CD4-positive, alpha-beta T cell (primary cell): ENCODE measurements around the gene PAQR9. TPM values are rescaled to one million over a fixed set of nuclear protein-coding genes. Genes with fewer than 3 reads are reported as not detected.

ENCODE experiments used
- ATAC-seq: fragments of 200-7000 bp; cut with Tn5 transposase; one replicate; pipeline ENCODE4 v1.10.0; 2022; ENCODE audit warnings: mild to moderate bottlenecking; ENCODE audit not compliant: poor library complexity
- CTCF ChIA-PET: fragments of 350-600 bp; sonication (Branson Sonifier 250); formaldehyde crosslinking; loops from one replicate; lab custom pipeline; 2021; ENCODE audit warnings: antibody characterized with exemption, inconsistent platforms; lab: Charles Lee
- POLR2A ChIA-PET: fragments of 350-600 bp; sonication (Branson Sonifier 250); formaldehyde crosslinking; loops from one replicate; lab custom pipeline; 2021; ENCODE audit warnings: antibody characterized with exemption, inconsistent platforms; lab: Charles Lee
- DNase-seq, 14 experiments: peaks; one replicate each; pipeline ENCODE4 v3.0.0-alpha.2; 2013 to 2020; ENCODE audit warnings: mixed read lengths in 2 of 14
- H3K27ac ChIP-seq, 2 donors: one replicate each; pipeline versions ENCODE4 v1.5.1 to v1.7.0; 2013; ENCODE audit warnings: low read length in 2 of 2, low read depth in 1 of 2, mild to moderate bottlenecking in 1 of 2
- H3K27me3 ChIP-seq, 2 experiments: 1 replicate in 1 of 2; 2 replicates in 1 of 2; pipeline versions ENCODE4 v1.6.1 to v1.7.0; 2013; ENCODE audit warnings: low read length in 2 of 2, control low read depth in 1 of 2, mild to moderate bottlenecking in 1 of 2, moderate library complexity in 1 of 2; ENCODE audit not compliant: insufficient read depth in 2 of 2, control insufficient read depth in 1 of 2
- H3K36me3 ChIP-seq: one replicate; pipeline ENCODE4 v1.6.1; 2013; ENCODE audit warnings: low read length, control low read depth; ENCODE audit not compliant: insufficient read depth
- H3K4me1 ChIP-seq: one replicate; pipeline ENCODE4 v1.6.1; 2013; ENCODE audit warnings: low read length, control low read depth; ENCODE audit not compliant: insufficient read depth
- H3K4me3 ChIP-seq: one replicate; pipeline ENCODE4 v1.5.1; 2013; ENCODE audit warnings: mild to moderate bottlenecking, low read length, moderate library complexity
- H3K9me3 ChIP-seq, 2 experiments: 1 replicate in 1 of 2; 2 replicates in 1 of 2; pipeline versions ENCODE4 v1.6.1 to v1.7.0; 2013; ENCODE audit warnings: low read length in 2 of 2, mild to moderate bottlenecking in 2 of 2, control low read depth in 1 of 2, moderate library complexity in 1 of 2; ENCODE audit not compliant: control insufficient read depth in 1 of 2, insufficient read depth in 1 of 2
- H3K27ac Mint-ChIP-seq: one replicate; pipeline ENCODE4 v1.8.0; 2020; ENCODE audit warnings: mixed read lengths
- H3K27me3 Mint-ChIP-seq: one replicate; pipeline ENCODE4 v1.8.0; 2021; ENCODE audit warnings: mixed read lengths
- H3K36me3 Mint-ChIP-seq: one replicate; pipeline ENCODE4 v1.8.0; 2021; ENCODE audit warnings: low read depth, mixed read lengths
- H3K4me1 Mint-ChIP-seq: one replicate; pipeline ENCODE4 v1.8.0; 2021; ENCODE audit warnings: low read depth, mixed read lengths
- H3K4me3 Mint-ChIP-seq: one replicate; pipeline ENCODE4 v1.8.0; 2020; ENCODE audit warnings: mild to moderate bottlenecking, mixed read lengths
- H3K9me3 Mint-ChIP-seq: one replicate; pipeline ENCODE4 v1.8.0; 2020; ENCODE audit warnings: mixed read lengths
- intact Hi-C, 2 experiments: fragments of 100-400 bp; cut with DNase I in 1 of 2; cut with micrococcal nuclease in 1 of 2; formaldehyde crosslinking; loops; one replicate each; pipeline versions ENCODE4 v1.15.1 to v1.9.0; 2023 to 2025; cut with DNase I, micrococcal nuclease
- total RNA-seq, 174 experiments: library from RNA in 2 of 174; stranded (reverse) in 2 of 174; gene quantifications; one replicate each; pipeline ENCODE4 v1.2.3 and lab custom pipeline; 2021 to 2026
- TF ChIP-seq, protein P1 (sequence below): fragments of 200-600 bp; IDR thresholded peaks from one replicate; pipeline ENCODE4 v1.8.0; 2022; ENCODE audit warnings: antibody characterized with exemption, mild to moderate bottlenecking

Gene PAQR9
- total RNA-seq, 2 experiments from 2014 or later, result not detected

DNA sequence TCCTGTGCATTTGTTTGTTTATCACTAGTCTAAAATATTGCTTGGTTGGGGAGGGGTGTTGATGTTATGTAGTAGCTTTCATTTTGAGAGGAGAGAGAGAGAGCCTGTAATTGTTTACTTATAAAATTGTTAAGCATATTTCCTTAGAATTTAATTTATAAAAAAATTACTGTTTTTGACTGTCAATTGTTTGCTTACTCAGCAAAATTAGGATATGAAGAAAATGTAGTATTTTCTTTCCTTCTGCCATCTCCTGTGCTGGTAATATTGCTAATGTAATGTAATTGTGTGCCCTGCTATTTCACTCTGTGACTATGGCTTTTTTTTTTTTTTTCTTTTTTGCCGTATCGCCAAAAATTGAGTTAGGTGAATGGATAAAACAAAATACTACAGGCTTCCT is 41.3 kb upstream of the PAQR9 start:
- TF ChIP-seq, protein P1, sequence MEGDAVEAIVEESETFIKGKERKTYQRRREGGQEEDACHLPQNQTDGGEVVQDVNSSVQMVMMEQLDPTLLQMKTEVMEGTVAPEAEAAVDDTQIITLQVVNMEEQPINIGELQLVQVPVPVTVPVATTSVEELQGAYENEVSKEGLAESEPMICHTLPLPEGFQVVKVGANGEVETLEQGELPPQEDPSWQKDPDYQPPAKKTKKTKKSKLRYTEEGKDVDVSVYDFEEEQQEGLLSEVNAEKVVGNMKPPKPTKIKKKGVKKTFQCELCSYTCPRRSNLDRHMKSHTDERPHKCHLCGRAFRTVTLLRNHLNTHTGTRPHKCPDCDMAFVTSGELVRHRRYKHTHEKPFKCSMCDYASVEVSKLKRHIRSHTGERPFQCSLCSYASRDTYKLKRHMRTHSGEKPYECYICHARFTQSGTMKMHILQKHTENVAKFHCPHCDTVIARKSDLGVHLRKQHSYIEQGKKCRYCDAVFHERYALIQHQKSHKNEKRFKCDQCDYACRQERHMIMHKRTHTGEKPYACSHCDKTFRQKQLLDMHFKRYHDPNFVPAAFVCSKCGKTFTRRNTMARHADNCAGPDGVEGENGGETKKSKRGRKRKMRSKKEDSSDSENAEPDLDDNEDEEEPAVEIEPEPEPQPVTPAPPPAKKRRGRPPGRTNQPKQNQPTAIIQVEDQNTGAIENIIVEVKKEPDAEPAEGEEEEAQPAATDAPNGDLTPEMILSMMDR, result no peak
- H3K27ac Mint-ChIP-seq, result no peak overlapping the region
- peaks cover 88% of the 10 kb centered on the region for H3K4me1 Mint-ChIP-seq
- H3K36me3 Mint-ChIP-seq, result peaks cover 30% of the 10 kb centered on the region
- Histone ChIP-seq H3K36me3 (no peaks in the 10 kb centered on the region), H3K27ac (no peak overlapping the region), H3K4me3 (no peak overlapping the region), H3K9me3 (no peaks in the 10 kb centered on the region), H3K27me3 (no peaks in the 10 kb centered on the region), H3K4me1 (peaks cover 37% of the 10 kb centered on the region)
- no peaks in the 10 kb centered on the region for H3K27me3 Mint-ChIP-seq
- ChIA-PET POLR2A (no interaction called here), CTCF (interaction anchor here (0.7 to 1.0 kb wide), 2 partner anchors 9 to 1638 kb away, joined by 3 to 4 read pairs; no protein-coding TSS in a partner anchor)
- ATAC-seq, result no peak
- peak overlapping the region; percentile 18 for H3K4me3 Mint-ChIP-seq
- intact Hi-C loops, result loop anchor here (5.0 kb wide), 4 partner anchors 112 to 978 kb away; partner anchors contain the start of genes DIPK2A (in 2 of the 2), ATR (in 1 of the 2) and CHST2 (in 1 of the 2)
- no peaks in the 10 kb centered on the region for H3K9me3 Mint-ChIP-seq
- DNase-seq, result no peak

DNA sequence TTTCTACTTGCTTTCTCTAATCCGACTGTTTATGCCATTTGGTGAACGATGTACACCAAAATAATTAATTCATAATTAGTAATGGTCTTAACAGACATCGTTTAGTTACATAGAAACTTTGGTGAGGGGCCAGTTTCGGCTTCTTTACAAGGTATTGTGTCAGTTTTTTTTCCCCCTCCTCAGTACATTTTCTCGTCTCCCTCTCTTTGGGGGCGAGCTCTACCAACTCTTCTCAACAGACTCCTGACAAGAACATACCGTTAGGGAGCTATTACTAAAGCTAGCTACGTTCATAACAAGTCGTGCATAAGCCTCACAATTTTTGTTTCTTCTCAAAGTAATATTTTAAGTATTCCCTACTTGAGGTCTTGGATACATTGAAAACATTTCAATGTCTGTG is 39.3 kb upstream of the PAQR9 start:
- ChIA-PET POLR2A (interaction anchor here (1.3 to 3.1 kb wide), 9 partner anchors 13 to 1771 kb away, joined by 4 to 73 read pairs (median 9); partner anchors contain the start of genes ATR, DIPK2A, PXYLP1 and XRN1), CTCF (interaction anchor here (0.8 to 1.2 kb wide), 2 partner anchors 10 to 969 kb away, joined by 3 read pairs; partner anchors contain the start of gene DIPK2A)
- H3K27me3 ChIP-seq, result no peaks in the 10 kb centered on the region
- peak overlapping the region; percentile 97 for H3K4me3 Mint-ChIP-seq
- peaks cover 33% of the 10 kb centered on the region for H3K4me1 ChIP-seq
- no peak overlapping the region for H3K27ac ChIP-seq
- no peak for ATAC-seq
- H3K4me3 ChIP-seq, result peak overlapping the region; percentile 89
- peaks cover 67% of the 10 kb centered on the region for H3K4me1 Mint-ChIP-seq
- TF ChIP-seq, protein P1, result no peak
- no peaks in the 10 kb centered on the region for H3K36me3 ChIP-seq
- H3K9me3 ChIP-seq, result no peaks in the 10 kb centered on the region
- intact Hi-C loops, result loop anchor here (5.0 kb wide), 4 partner anchors 115 to 975 kb away; partner anchors contain the start of genes DIPK2A (in 2 of the 2), ATR (in 1 of the 2) and CHST2 (in 1 of the 2)
- no peaks in the 10 kb centered on the region for H3K9me3 Mint-ChIP-seq
- no peak for DNase-seq
- H3K36me3 Mint-ChIP-seq, result peaks cover 21% of the 10 kb centered on the region
- H3K27me3 Mint-ChIP-seq, result peaks cover 7% of the 10 kb centered on the region
- peak overlapping the region; percentile 97 for H3K27ac Mint-ChIP-seq

DNA sequence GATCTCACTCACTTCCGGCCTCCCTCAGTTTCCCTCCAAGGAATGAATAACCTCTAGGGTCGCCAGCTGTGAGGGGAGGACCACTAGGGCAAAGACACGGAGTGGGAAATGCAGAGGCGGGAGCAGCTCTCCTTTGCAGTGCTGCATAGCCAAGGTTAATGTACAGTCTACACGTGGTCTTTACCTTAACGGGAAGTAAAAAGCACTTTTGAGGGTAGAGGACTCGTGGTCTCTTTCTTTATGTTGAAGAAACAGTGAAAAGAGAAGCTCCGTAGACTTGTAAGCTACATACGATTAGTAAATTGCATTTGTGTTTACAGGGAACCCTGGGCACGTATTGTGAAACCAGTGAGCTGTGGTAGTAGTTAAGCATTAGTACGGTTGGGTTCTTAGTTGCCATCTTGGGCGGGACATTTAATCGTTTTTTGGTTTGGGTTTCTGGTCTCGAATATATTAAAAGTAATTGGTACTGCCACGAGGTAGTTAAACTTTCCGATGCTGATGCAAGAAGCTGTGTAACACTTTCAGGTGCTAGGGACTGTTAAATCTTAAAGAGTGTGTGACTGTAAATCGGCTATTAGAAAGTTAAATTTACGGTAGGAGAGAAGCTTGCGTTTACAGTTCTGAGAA is 38.7 kb upstream of the PAQR9 start:
- CTCF ChIA-PET, result interaction anchor here (0.8 to 1.2 kb wide), 5 partner anchors 10 to 970 kb away, joined by 3 to 9 read pairs (median 3); partner anchors contain the start of gene DIPK2A
- Mint-ChIP-seq H3K9me3 (no peaks in the 10 kb centered on the region), H3K4me1 (peaks cover 62% of the 10 kb centered on the region), H3K4me3 (peak overlapping the region; percentile 97), H3K27ac (peak overlapping the region; percentile 97), H3K36me3 (peaks cover 18% of the 10 kb centered on the region), H3K27me3 (peaks cover 12% of the 10 kb centered on the region)
- intact Hi-C loops, result loop anchor here (5.0 kb wide), 4 partner anchors 115 to 975 kb away; partner anchors contain the start of genes DIPK2A (in 2 of the 2), ATR (in 1 of the 2) and CHST2 (in 1 of the 2)
- DNase-seq, result peak in 5 of 14 experiments; percentile 2 to 34 (median 15)
- POLR2A ChIA-PET, result interaction anchor here (0.7 to 3.1 kb wide), 24 partner anchors 9 to 1771 kb away, joined by 3 to 73 read pairs (median 6); partner anchors contain the start of genes ATR, CHST2, DIPK2A and PLS1
- TF ChIP-seq, protein P1, result no peak
- Histone ChIP-seq H3K9me3 (no peaks in the 10 kb centered on the region), H3K4me1 (peaks cover 28% of the 10 kb centered on the region), H3K27me3 (peaks cover 0 to 4% of the 10 kb centered on the region in 2 experiments), H3K36me3 (no peaks in the 10 kb centered on the region), H3K4me3 (peak overlapping the region; percentile 89), H3K27ac (peak overlapping the region; percentile 93 to 94)
- peak; percentile 19 for ATAC-seq
